CD4-positive, alpha-beta T cell treated with Interleukin-1 beta for 1 hour (primary cell): ENCODE measurements around the gene PAK5.

Experiments
- DNase-seq, 2 donors: peaks; one replicate each; pipeline ENCODE4 v3.0.0-alpha.2; 2020 to 2022

PAK5 gene

DNA sequence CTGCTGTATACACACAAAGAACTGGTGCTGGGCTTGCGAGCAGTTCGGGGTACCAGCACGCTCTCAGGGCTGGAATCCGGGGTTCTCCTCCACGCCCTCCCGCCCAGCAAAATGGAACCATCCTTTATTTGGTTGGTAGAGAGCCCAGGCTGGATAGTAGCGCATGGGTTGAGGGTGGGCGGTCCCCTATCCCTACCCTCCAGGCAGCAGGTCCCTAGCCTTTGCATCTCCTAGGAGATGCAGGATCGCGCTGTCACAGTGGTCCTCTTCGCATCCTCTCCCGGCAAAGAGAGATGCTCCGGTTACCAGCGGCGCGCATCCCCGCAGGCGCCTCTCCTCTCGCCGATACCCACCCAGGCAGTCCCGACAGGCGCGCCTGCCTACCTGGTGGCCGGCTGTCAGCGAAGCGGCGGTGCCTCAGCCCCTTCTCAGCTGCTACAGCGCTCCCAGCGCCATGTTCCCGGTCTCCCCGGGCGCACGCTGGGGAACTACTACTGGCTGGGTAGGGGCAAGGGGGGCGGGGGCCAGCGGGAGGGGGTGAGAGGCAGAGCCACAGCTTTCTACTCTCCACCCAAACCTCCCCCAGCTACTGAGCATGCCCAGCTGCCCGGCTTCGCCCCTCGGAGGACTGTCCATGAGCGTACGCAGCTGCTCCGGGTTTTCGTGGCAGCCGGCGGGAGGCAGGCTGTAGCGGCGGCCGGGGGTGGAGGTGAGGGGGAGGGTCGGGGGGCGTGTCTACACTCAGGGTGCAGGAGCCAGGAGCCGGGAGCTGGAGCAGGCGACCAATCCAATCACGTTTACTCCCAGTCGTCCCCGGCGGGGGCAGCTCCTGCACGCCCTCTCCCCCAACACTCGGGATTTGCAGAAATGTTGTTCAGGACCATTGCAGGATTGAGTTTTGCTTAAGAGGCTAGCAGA, at the start of gene PAK5:
TSS of gene PAK5 (minus strand) at position 699 of the 918 bp plus-strand sequence. CDS start 194,748 bp downstream, outside the sequence.
- DNase-seq, result no peak

DNA sequence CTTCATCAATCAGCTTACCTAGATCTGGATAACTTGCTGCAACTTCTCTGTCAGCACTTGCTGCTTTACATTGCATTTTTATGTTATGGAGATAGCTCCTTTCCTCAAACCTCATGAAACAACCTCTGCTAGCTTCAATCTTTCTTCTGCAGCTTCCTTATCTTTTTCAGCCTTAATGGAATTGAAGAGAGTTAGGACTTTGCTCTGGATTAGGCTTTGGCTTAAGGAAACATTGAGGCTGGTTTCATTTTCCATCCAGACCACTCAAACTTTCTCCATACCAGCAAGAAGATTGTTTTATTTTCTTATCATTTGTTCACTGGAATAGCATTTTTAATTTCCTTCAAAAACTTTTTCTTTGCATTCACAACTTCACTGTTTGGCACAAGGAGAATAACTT, 48.8 kb upstream of the PAK5 start:
- DNase-seq, result no peak

DNA sequence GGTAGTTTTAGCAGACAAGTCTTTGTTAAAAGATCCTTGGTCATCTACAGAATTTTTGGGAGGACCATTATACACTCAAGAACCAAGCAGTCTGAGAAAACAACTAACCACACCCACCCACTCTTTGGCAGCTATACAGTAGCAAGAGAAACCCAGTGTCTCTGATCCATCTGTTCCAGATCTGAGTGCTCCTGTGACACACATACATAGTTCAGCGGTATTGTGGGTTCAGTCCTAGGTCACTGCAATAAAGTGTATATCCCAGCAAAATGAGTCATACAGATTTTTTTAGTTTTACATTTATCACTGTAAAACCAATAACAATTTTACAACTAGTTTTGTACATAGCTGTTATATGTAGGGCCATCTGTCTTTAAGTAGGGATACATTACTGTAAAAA, 47.4 kb upstream of the PAK5 start:
- DNase-seq, result no peak

DNA sequence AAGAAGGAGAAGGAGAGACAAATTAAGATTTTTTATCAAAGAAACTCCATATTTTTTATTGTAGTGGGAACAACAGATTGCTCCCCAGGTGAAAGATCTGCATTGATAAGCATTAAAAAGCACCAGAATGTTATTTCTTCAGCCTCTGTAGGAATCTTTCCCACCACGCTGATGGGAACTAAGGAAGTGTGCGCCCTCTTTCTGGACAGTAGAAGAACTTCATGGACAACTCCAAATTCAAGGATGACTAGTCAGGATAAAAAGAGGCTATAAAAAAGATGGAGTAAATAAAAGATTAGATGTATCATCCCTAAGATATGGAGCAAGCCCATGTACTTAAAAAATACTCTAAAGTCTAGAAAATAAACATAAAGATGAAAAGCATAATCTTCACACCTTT, 45.8 kb upstream of the PAK5 start:
- DNase-seq, result no peak

DNA sequence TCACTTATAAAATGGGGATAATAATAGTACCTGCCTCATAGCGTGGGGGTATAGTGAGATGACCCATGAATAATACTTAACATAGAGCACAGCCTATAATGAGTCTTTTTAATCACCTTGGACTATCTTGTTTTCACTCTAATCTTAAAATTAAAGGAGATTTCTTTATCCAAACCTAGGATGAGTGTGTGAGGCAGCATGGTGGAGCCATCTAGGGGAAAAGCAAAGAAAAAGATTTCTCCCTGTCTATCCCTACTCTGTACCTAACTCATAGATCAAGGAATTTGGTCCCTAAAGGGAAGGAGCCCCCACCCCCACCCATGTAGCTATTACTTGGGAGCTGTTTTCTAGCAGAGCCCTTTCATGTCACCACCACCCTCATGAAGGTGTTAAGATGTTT, 45.2 kb upstream of the PAK5 start:
- no peak for DNase-seq

DNA sequence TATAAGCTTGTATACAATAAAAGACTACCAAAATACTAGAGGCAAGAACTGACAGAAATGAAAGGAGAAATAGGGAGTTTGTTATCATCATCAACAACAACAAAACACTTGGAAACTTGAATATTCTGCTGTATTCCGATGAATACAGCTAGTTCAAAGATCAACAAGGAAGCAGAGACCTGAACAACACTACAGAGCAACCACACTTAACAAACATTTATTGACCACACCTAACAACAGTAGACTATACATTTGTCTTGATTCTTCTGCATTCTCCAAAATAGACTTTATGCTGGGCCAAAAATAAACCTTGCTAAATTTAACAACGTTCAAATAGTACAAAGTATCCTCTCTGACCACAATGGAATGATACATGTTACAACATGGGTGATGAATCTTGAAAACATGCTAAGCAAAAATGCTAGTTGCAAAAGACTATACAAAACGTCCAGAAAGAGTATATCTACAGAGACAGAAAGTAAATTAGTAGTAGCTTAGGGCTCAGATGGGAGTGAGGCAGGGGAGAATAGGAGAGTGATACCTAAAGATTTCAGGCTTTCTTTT, 39.1 kb upstream of the PAK5 start:
- no peak for DNase-seq

DNA sequence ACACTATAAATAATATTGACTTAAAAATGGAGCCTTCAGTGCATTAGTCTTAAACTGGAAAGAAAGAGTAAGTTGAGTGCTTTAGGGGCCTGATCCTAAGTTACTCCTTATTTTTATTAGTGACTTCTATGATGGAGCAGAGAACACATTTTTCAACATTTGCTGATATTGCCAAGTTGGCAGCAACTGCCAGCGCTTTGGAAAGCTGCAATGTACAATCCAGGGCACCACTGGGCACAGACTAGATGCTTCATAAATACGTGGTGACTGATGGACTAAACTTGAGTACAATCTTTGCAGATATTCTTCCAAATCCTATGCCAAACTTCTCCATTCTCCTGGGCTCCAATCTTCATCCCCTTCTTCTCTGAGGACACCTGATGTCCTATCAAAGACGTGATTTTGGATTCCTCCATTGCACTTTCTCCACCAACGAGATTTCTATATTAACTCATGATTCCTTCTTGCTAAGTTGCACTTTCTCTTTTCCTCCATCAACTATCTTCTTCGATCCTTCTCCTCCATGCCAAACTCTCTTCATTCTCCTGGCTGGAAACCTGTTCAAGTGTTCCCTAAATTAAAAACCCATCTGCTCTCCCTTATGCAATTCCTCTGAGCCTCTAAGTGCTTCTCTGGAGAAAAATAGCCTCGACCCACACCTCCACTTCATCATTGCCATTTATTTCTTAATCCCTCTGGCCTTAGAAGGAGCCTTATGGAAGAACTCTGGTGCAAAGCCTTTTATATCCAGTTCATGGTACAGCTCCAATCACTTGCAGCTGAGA, 28.5 kb upstream of the PAK5 start:
- DNase-seq, result no peak

DNA sequence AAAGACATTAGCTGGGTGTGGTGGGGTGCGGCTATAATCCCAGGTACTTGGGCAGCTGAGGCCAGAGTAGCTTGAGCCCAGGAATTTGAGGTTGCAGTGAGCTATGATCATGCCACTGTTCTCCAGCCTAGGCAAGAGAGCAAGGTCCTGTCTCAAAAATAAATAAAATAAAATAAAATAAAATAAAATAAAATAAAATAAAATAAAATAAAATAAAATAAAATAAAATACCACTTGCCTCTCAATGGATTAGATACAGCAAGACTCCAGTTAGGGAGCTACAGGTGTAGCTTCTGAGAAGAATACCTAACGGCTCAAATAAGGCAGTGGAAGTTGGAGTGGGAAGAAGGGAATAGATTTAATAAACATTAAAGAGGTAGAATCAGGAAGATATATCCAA, 13.7 kb upstream of the PAK5 start:
- no peak for DNase-seq

DNA sequence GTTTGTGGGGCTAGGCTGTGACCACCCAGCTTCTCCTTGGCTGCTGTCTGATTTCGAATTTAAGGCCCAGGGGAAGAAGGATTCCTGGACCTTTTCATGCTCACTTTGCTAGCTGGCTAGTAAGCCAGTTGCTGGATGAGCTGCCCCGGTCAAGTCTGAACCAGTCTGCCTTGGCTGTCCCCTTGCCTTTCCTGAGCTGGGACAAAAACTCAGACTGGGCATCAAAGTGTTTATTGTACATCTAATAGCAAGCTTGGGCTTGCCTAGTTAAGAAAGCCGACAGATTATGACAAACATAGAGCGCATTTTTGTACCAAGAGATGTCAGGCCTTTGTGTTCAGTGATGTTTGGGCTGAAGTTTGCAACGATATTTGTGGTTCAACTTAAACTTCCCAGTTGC, 750 bp upstream of the PAK5 start:
- DNase-seq, result no peak

DNA sequence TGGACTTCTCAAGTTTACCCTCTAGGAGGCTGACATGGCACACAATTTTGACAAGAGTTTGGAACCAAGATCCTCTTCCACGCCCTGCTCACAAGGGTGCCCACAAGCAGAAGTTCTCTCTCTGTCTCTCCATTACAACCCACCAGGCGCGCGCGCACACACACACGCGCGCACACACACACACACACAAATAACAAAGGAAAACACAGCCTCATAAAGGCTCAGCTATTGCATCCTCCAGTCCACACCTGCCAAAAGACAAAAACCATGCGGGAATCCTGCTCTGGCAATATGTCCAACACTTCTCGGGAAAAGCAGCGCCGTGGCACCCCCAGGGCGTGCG, 870 bp downstream of the PAK5 start:
- no peak for DNase-seq

DNA sequence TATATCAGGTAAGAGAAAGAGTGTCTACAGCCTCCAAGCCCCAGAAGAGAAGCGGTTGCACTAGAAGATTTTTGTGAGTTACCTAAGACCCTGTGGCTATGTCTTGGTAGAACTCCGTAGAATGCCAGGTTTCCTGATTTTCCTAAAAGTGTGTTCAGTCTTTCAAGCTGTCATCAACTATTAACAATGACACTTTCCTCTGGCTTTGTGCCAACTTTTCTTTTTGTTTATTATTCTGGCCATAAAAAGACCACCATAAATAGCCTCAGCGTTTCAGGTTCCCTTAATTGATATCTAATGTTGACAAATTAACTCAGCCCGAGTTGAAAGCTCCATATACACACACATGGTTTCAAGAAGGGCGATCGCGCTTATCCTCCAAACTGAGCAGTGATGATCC, 1.2 kb downstream of the PAK5 start:
- DNase-seq, result no peak

DNA sequence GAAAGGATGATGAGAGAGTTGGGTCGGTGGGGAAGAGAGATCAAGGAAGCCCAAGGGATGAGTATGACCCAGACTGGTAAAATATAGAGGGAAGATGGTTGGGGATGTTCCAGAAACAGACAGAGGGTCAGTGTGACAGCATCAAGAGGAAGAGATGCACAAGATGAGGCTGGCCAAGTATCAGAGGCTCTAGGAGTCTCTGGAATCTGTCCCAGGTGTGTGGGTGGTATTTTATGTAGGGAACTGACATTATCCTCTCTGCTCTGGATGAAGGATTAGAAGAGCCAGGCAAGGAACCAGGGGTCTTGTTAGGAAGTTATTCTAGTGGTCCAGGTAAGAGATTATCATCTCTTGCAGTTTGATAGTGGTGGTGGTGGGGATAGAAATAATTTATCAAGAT, 3.6 kb downstream of the PAK5 start:
- no peak for DNase-seq

DNA sequence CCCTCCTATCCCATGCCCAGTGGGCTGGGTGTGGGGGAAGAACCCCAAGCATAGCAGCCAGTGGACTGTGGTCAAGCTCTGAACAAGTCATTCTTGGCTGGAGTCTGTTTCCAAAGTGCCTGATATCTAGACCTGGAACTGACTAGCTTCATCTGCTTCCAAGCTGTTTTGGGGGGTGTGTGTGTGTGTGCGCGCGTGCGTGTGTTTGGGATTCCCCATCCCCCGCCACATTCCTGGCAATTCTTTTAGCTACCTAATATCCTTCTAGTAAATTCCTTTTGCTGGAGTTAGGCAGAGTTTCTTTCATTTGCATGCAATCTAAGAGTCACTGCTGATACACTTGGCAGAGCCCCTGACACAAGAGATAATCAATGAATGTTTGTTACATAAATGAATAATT, 7.8 kb downstream of the PAK5 start:
- DNase-seq, result no peak

DNA sequence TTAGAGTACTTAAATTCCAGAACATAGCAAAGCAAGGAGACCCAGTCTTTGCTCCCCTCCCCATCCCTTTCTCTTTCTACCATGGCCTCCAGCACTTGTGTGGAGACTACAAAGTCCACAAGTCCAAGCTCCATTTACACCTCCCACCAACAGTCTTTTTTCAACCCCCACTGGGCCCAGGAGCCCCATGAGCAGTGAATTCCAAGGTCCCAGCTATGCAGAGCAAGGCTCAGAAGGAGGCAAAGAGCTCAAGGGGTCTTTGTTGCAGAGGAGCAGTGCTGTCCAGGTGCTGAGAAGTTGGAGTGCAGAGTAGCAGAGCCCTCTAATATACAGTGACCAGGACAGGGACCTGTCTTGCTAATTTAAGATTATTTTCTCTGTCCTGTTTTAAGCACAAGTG, 9.0 kb downstream of the PAK5 start:
- DNase-seq, result no peak

DNA sequence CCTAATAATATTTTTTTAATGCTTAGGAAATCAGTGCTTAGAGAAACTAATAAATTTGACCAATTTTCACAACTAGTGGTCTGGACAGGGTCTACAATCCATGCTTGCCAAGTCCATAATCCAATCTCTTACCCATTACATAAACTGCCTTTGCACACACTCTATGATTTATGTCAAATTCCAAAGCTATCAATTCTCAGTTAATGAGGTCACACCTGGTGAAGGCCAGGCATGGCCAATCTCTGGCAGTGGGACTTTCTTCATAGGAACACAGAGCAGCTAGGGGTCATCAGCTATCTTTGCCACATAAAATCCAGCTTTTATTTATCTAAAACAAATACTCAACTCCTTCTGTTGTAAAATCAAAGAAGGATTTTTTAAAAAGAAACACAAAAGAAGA, 21.2 kb downstream of the PAK5 start:
- no peak for DNase-seq

DNA sequence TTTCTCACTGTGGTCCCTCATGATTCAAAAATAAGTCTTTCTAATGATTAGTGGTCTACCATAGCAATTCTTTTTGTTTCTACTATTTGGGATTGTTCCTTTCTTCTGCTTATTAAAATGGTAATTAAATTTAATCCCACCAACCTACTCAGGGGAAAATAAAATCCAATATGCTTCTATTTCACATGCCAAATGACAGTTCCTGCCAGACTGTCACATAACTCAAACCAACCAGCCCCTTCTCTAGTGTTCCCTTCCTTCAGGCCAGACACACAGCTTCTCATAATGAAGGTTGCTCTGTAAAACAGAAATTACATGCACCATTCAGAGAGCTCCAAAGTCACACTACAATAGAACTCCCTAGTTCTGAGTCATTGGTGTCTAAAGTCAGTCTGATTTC, 23.2 kb downstream of the PAK5 start:
- no peak for DNase-seq

DNA sequence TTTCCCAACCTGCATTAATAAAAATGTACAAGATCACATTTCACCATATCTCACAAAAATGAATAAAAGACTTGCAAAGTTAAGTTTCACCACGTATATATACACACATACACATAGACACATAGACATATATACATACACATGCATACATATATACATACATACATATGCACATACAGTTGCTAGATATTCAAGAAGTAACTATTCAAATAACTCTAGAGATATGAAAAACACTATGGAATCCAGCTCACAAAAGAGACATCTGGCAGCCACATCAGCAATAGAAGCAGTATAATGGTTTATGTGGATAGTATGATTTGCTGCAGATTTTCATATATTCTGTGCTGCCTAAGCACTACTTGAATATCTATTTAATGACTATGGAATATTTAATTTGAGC, 28.1 kb downstream of the PAK5 start:
- no peak for DNase-seq

DNA sequence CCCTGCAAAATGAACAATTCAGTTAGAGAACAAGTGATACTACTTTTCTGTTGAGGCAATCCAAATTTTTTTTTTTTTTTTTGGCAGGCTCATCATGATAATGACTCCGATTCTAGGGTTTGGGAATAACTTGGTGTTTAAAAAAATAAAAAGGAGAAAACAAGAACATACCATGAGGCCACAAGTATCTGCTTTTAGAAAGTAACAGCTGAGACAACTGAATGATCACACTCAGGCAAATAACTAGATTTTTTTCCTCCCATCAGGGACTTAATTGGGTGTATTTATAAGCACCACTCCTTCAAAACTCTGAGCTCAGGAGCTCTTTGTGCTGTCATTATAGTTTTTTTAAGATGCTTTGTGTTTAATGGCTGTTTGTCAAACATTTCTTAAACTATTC, 29.6 kb downstream of the PAK5 start:
- DNase-seq, result no peak

DNA sequence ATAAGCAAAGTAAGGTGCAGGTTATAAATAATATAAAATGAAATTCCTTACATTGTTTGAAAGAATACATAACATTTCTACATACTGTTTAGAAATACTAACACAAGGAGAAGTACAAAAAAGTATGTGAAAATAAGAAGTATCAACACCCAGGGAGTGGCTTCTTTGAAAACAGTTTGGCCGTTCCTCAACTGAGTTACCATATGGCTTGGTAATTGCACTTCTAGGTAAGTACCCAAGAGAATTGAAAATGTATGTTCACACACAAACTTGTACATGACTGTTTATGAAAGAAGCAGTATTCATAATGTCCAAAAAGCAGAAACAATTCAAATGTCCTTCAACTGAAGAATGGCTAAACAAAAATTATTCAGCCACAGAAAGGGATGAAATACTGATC, 30.7 kb downstream of the PAK5 start:
- no peak for DNase-seq

DNA sequence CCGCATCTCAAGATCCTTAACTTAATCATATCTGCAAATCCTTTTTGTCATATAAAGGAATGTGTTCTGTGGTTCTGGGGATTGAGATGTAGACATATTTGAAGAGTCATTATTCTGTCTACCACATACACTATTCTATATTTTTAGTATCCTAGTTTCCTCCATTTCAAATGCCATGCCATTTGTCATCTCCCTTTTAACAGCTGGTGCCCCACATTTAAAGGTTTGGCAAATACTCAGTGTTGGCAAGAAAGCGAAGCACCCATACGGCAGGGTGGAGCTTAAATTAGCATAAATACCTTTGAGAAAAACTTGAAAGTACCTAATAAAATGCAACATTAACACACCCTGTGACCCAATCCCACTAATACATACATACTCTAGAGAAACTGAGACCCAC, 31.7 kb downstream of the PAK5 start:
- DNase-seq, result no peak

DNA sequence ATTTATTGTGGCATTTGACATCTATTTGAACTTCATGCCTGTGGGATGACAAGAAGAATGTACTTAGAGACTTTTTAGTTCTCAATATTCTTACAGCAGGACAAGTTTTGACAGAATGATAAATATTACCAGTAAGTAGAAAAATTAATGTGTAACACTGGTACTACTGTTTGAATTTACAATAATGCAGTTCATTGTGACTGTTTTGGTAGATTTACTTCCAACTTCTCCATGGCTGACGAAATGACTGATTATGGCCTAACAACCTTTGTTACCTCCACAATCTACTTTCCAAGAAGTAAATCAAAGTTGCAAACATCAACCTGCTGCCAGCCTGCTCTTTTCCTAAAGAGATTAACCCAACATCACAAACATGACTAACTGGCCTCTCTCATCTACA, 38.5 kb downstream of the PAK5 start:
- DNase-seq, result no peak

DNA sequence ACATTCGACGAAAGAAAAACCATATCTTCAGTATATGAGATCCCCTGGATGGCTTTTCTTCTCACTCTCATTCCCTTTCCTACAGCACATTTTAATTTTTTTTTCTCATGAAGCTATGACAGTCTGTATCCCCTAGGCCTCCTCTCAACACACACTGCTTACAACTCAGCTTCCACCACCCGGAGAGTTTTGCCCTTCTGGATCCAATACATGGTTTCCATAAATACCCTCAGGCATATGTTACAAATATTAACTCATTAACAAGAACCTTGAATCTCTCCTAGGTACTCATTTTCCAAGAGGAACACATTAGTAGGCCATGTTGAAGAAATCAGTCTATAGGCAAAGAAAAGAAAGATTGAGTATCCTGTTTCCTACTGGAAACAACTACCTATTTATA, 44.0 kb downstream of the PAK5 start:
- DNase-seq, result no peak

DNA sequence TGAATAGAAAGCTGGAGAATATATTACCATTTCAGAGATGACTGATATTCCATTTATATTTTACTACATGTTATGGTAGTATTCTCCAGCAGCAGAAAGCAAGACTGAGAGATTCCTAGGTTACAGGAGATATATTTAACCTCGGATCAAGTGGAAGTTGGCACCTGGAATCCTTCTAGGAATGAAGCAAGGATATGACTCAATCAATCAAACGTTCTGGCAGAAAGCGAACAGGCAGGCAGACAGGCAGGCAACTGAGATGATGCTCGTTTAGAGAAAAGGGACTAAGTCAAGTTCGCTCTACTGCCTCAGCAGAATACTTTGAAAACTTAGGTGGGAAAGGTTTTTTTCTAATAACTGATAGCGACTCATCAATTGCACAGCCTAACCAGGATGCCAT, 46.2 kb downstream of the PAK5 start:
- no peak for DNase-seq

DNA sequence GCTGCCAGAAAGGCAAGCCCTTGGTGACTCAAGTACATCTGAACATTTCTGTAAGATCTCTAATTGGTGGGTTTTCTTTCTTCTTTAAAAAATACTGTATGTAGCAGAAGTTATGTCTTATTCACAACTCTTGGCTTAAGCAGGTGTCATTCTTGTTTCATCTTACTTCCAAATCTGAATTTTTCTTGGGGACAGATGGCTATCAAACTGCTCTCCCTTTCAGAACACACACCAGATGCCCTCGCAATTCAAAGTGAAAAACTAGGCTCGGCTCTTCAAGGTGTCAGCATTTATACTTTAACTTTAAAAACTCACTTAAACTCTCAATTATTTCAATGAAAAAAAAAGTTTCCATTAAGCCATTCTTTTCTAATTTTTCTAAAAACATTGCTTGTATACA, 49.7 kb downstream of the PAK5 start:
- DNase-seq, result no peak
